CD4-positive, alpha-beta T cell treated with Interleukin-2 at 100 ng/mL for 4 hours (primary cell): Measurements from ENCODE around the gene HYAL2.

ENCODE experiments used
- DNase-seq: peaks from one replicate; pipeline ENCODE4 v3.0.0-alpha.2; 2020; ENCODE audit warnings: low spot score

The HYAL2 gene

GRCh38 chr3:50350527-50351322 lies 28.2 kb upstream of the HYAL2 start, which contains the start of the genes CYB561D2 and NPRL2:
CYB561D2 (plus strand) TSS chr3:50350862; CDS start chr3:50351434, 572 bp downstream.
NPRL2 (minus strand) TSS chr3:50350775; CDS start chr3:50350652, 123 bp downstream.
- DNase-seq, result peak; percentile 99

- no peak for DNase-seq
These were observed 27.6 kb upstream of the HYAL2 start for GRCh38 chr3:50350213-50350526.

GRCh38 chr3:50347187-50347813 lies 24.8 kb upstream of the HYAL2 start:
- DNase-seq, result peak; percentile 85

- peak; percentile 76 for DNase-seq
These were observed 23.2 kb upstream of the HYAL2 start, which contains the start of gene ZMYND10 for GRCh38 chr3:50345586-50346234. ZMYND10 (minus strand) TSS chr3:50345732; CDS start chr3:50345579, 153 bp downstream.

GRCh38 chr3:50345008-50345407 lies 22.5 kb upstream of the HYAL2 start:
- no peak for DNase-seq

GRCh38 chr3:50342813-50343633 lies 20.5 kb upstream of the HYAL2 start:
- DNase-seq, result no peak

- DNase-seq, result no peak
These were observed 19.6 kb upstream of the HYAL2 start for GRCh38 chr3:50341996-50342650.

- DNase-seq, result no peak
These were observed 19.0 kb upstream of the HYAL2 start for GRCh38 chr3:50341537-50341936.

- DNase-seq, result peak; percentile 51
These were observed 18.1 kb upstream of the HYAL2 start, which contains the start of gene RASSF1 for GRCh38 chr3:50340448-50341329. RASSF1 (minus strand) TSS chr3:50340836; CDS start chr3:50340805, 31 bp downstream.

GRCh38 chr3:50340147-50340447 lies 17.6 kb upstream of the HYAL2 start:
- DNase-seq, result no peak

- no peak for DNase-seq
These were observed 17.1 kb upstream of the HYAL2 start for GRCh38 chr3:50339485-50340146.

GRCh38 chr3:50338965-50339364 lies 16.4 kb upstream of the HYAL2 start:
- DNase-seq, result no peak

- DNase-seq, result peak; percentile 95
These were observed 14.8 kb upstream of the HYAL2 start for GRCh38 chr3:50337175-50337861.

- DNase-seq, result peak; percentile 30
These were observed 14.1 kb upstream of the HYAL2 start for GRCh38 chr3:50336452-50337174.

- DNase-seq, result no peak
These were observed 12.0 kb upstream of the HYAL2 start for GRCh38 chr3:50334339-50335075.

- DNase-seq, result no peak
These were observed 11.3 kb upstream of the HYAL2 start for GRCh38 chr3:50333744-50334328.

GRCh38 chr3:50331364-50331907 lies 8.9 kb upstream of the HYAL2 start:
- no peak for DNase-seq
